Stimulated activated naive B cell treated with anti-CD40 and anti-IgM and Interleukin-4, amounts not matched to agents 10 μg/mL and 1 μg/mL and 100 μg/mL, for 72 hours (primary cell): ENCODE measurements around the gene RCVRN.

Source experiments
- ATAC-seq, 2 donors: fragments of 150-1000 bp; cut with Tn5 transposase; replicated peaks; 2 replicates each; pipeline ENCODE4 v1.10.0; 2021; ENCODE audit warnings: moderate library complexity in 1 of 2
- DNase-seq: peaks from one replicate; pipeline ENCODE4 v3.0.0; 2021
- H3K27ac Mint-ChIP-seq: one replicate; pipeline ENCODE4 v1.8.0; 2022; ENCODE audit warnings: mild to moderate bottlenecking, mixed read lengths
- H3K27me3 Mint-ChIP-seq, 2 donors: one replicate each; pipeline ENCODE4 v1.8.0; 2022; ENCODE audit warnings: mixed read lengths in 2 of 2
- H3K36me3 Mint-ChIP-seq, 2 donors: one replicate each; pipeline ENCODE4 v1.8.0; 2022; ENCODE audit warnings: mixed read lengths in 2 of 2, mild to moderate bottlenecking in 1 of 2
- H3K4me1 Mint-ChIP-seq, 2 donors: one replicate each; pipeline ENCODE4 v1.8.0; 2022; ENCODE audit warnings: mixed read lengths in 2 of 2, mild to moderate bottlenecking in 1 of 2
- H3K4me3 Mint-ChIP-seq, 2 donors: one replicate each; pipeline ENCODE4 v1.8.0; 2022; ENCODE audit warnings: mild to moderate bottlenecking in 2 of 2, mixed read lengths in 2 of 2, moderate library complexity in 1 of 2
- H3K9me3 Mint-ChIP-seq, 2 donors: one replicate each; pipeline ENCODE4 v1.8.0; 2022; ENCODE audit warnings: mixed read lengths in 2 of 2, mild to moderate bottlenecking in 1 of 2

Gene RCVRN

DNA sequence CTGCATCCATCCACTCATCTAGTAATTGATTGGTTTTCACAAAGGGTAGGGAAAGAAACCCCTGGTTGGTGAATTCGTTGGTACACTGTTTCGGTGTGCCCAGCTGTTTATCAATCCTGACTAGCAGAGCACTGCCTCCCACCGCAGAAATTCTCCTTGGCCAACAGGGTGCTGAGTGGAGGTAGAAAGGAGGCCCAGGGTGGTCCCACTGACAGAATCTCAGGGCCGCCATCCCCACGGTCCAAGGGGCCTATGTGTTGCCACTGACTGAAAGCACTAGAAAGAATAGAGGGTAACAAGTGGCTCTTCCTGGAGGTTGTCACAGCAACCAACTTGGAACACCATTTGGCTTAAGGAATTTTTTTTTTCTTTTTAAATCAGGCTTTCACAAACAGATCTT, 8.4 kb upstream of the RCVRN start:
- ATAC-seq, result no peak
- no peaks in the 10 kb centered on the region for H3K4me1 Mint-ChIP-seq
- no peak overlapping the region for H3K4me3 Mint-ChIP-seq
- H3K27ac Mint-ChIP-seq, result no peak overlapping the region
- no peaks in the 10 kb centered on the region for H3K27me3 Mint-ChIP-seq
- peaks cover 18 to 23% of the 10 kb centered on the region in 2 donors for H3K36me3 Mint-ChIP-seq
- no peaks in the 10 kb centered on the region for H3K9me3 Mint-ChIP-seq
- no peak for DNase-seq

DNA sequence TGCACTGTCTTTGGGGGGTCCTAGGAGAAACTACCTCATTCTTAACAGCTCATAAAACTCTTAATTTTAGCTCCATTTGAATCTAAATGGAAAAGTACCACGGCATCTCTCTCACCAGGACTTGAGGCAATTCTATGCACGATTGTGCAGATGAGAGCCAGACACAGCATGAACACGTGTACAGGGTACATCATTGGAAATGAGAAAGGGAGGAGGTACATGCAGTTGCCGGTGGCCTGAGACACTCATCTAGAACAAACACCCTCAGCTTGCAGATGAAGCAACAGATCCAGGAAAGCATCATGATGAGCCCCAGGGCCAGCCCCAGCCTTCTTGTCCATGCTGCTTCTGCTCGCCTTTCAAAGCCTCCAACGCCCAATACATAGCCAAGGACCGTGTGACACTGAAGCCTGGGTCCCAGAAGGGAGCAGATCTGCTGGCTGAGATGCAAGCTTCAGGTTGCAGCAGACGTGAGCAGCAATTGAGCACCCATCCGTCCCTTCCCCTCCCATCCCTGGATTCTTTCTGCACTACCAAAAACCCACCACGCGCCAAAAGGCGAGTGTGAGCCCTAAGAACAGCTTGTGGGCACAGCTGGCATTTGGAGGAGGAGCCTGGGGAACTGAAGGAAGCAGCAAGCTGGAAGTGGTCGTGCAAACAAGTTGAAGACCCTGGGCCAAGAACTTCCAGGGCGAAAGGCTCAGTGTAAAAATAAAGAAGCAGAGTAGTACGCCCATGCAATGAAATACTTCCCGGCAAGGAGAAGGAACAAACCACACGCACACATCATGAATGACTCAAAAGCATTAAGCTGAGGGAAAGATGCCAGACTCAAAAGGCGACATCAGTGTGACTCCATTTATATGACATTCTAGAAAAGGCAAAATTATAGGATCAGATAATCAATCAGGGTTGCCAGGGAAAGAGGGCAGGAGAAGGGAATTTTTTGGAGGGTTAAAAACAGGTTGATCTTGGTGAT, 7.3 kb upstream of the RCVRN start:
- peaks cover 18 to 21% of the 10 kb centered on the region in 2 donors for H3K36me3 Mint-ChIP-seq
- H3K27ac Mint-ChIP-seq, result no peak overlapping the region
- DNase-seq (no peak), ATAC-seq (no peak)
- H3K4me1 Mint-ChIP-seq, result no peaks in the 10 kb centered on the region
- H3K27me3 Mint-ChIP-seq, result no peaks in the 10 kb centered on the region
- no peak overlapping the region for H3K4me3 Mint-ChIP-seq
- no peaks in the 10 kb centered on the region for H3K9me3 Mint-ChIP-seq

DNA sequence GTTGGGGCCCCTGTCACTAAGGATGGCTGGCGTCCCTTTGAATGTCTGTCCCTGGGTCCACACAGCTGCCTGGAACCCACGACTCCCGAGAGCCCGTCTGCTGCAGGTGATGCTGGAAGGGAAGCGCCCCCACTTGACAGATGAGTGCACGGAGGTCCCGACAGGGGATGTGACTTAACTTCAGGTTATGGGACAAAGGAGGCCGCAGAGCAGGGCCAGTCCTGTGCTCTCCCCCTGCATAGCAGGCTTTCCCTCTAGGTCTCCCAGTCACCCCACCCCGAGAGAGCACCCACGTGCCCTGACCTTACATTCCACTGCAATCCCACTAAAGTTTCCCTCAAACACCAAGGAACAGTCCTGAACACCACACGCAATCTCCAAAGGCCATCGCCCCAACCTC, 6.0 kb upstream of the RCVRN start:
- H3K4me3 Mint-ChIP-seq, result no peak overlapping the region
- H3K27ac Mint-ChIP-seq, result no peak overlapping the region
- no peaks in the 10 kb centered on the region for H3K4me1 Mint-ChIP-seq
- H3K9me3 Mint-ChIP-seq, result no peaks in the 10 kb centered on the region
- ATAC-seq, result no peak
- no peaks in the 10 kb centered on the region for H3K27me3 Mint-ChIP-seq
- peaks cover 8 to 12% of the 10 kb centered on the region in 2 donors for H3K36me3 Mint-ChIP-seq
- DNase-seq, result no peak

DNA sequence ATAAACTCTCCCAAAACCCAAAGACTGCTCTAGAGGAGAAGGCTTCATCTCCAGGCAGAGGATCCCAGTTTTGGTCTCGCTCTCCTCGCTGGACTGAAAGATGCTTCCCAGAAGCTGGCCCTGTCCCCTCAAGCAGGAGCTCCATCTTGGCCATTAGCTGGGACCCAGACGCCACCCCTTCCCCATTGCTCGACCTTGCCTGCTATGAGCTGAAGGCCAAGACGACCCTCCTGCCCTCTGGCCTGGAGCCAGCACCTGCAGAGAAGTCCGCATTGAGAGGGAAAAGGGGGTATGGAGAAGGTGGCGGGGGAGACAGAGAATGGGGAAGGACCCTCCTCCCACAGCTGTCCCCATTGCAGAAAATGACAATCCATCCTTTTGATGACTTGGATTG, 3.6 kb upstream of the RCVRN start:
- no peak overlapping the region for H3K4me3 Mint-ChIP-seq
- no peak overlapping the region for H3K27ac Mint-ChIP-seq
- DNase-seq (no peak), ATAC-seq (no peak)
- no peaks in the 10 kb centered on the region for H3K27me3 Mint-ChIP-seq
- no peaks in the 10 kb centered on the region for H3K9me3 Mint-ChIP-seq
- peaks cover 0 to 1% of the 10 kb centered on the region in 2 donors for H3K36me3 Mint-ChIP-seq
- no peaks in the 10 kb centered on the region for H3K4me1 Mint-ChIP-seq

DNA sequence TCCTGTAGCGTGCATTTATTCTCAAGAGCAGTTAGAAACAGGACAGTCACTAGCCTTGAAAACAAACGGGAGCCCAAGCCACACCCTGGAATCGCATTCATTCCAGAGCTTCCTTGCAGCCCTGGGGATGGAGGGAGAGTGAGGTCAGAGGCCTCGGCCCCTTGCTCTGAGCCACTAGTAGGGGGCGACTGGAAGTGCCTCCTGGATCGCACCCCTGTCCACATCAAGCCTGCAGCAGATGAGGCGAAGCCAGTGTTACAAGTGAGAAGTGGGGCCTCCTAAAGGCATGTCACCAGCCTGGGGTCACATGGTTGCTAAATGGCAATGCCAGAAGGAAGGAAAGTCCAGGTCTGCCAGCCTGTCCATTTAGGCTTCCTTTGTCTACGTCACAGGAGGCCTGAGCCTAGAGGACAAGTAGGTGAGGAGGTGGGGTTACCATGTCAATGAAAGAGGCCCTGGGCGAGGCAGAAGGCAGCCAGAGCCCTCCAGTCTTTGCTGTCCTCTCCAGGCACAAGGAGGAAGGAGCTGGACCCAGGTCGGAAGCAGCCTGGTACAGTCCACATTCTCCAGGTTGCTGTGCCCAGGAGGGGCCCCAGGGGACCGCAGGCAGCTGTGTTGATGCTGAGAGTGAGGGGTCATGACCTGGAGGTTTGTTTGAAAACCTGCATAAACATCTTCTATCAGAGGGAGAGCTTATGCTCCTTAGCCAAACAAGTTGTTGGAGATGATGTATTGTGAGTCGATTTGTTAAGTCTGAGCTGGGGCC, 3.0 kb upstream of the RCVRN start:
- no peak for ATAC-seq
- Mint-ChIP-seq H3K36me3 (peaks cover 0 to 1% of the 10 kb centered on the region in 2 donors), H3K27ac (no peak overlapping the region), H3K27me3 (no peaks in the 10 kb centered on the region), H3K4me3 (no peak overlapping the region), H3K9me3 (no peaks in the 10 kb centered on the region), H3K4me1 (no peaks in the 10 kb centered on the region)
- no peak for DNase-seq

DNA sequence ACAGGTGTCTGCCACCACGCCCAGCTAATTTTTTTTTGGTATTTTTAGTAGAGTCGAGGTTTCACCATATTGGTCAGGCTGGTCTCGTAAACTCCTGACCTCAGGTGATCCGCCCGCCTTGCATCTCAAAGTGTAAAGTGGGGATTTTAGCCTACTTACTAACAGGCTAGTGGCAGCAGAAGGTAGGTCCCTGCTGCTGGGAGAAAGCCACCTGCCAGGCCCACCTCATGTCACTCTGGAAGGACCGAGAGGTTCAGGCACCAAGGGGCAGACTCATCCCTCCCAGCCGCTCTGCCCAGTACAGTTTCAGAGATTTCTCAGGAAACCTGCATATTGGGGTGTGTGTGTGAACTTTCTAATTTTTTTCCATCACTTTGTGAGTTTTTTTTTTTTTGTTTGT, 2.1 kb upstream of the RCVRN start:
- DNase-seq (no peak), ATAC-seq (no peak)
- Mint-ChIP-seq H3K4me1 (no peaks in the 10 kb centered on the region), H3K36me3 (peaks cover 0 to 1% of the 10 kb centered on the region in 2 donors), H3K27me3 (peaks cover 2 to 3% of the 10 kb centered on the region in 2 donors), H3K27ac (no peak overlapping the region), H3K4me3 (no peak overlapping the region), H3K9me3 (no peaks in the 10 kb centered on the region)

DNA sequence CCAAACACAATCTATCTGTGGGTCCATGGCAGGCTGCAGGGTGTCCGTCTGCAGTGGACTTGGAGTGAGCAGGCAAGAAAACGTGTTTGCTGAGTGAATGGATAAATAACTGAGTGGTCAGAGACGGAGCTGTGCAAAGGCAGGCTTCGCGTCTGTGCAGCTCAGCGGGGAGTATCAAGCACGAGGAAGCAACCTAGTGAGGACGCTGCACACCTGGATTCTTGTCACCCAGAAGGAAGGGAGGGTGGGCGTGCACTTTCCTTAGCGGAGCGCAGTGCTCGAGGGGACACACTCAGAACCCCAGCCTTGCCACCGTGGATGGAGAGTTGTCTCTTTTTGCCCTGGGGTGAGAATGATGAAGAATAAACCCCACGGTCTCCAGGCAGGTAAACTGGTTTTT, 1.5 kb upstream of the RCVRN start:
- DNase-seq, result no peak
- no peaks in the 10 kb centered on the region for H3K4me1 Mint-ChIP-seq
- H3K36me3 Mint-ChIP-seq, result peaks cover 0 to 1% of the 10 kb centered on the region in 2 donors
- peaks cover 6 to 8% of the 10 kb centered on the region in 2 donors for H3K27me3 Mint-ChIP-seq
- no peak overlapping the region for H3K27ac Mint-ChIP-seq
- H3K4me3 Mint-ChIP-seq, result no peak overlapping the region
- H3K9me3 Mint-ChIP-seq, result no peaks in the 10 kb centered on the region
- ATAC-seq, result no peak

DNA sequence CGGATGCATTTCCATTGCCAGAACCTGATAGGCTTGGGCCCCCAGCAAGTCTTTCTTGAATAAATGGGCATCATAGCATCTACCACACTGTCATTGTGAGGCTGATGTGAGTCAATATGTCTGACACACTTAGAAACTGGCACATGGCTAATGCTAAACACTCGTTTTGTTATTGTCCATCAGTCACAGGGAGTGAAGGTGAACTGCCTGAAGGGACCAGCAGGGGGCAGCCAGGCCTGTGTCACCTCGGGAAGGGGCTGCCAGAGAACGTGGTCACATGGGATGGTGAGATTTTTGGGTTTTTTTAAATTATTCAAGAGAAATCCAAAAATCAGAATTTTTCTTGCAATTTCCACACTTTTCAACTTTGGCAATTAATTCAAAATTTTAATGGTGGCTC, 831 bp upstream of the RCVRN start:
- peaks cover 0 to 1% of the 10 kb centered on the region in 2 donors for H3K36me3 Mint-ChIP-seq
- no peak overlapping the region for H3K4me3 Mint-ChIP-seq
- no peaks in the 10 kb centered on the region for H3K9me3 Mint-ChIP-seq
- peaks cover 10 to 13% of the 10 kb centered on the region in 2 donors for H3K27me3 Mint-ChIP-seq
- H3K27ac Mint-ChIP-seq, result no peak overlapping the region
- ATAC-seq, result peak; percentile 73 to 85
- H3K4me1 Mint-ChIP-seq, result no peaks in the 10 kb centered on the region
- DNase-seq, result peak; percentile 25

DNA sequence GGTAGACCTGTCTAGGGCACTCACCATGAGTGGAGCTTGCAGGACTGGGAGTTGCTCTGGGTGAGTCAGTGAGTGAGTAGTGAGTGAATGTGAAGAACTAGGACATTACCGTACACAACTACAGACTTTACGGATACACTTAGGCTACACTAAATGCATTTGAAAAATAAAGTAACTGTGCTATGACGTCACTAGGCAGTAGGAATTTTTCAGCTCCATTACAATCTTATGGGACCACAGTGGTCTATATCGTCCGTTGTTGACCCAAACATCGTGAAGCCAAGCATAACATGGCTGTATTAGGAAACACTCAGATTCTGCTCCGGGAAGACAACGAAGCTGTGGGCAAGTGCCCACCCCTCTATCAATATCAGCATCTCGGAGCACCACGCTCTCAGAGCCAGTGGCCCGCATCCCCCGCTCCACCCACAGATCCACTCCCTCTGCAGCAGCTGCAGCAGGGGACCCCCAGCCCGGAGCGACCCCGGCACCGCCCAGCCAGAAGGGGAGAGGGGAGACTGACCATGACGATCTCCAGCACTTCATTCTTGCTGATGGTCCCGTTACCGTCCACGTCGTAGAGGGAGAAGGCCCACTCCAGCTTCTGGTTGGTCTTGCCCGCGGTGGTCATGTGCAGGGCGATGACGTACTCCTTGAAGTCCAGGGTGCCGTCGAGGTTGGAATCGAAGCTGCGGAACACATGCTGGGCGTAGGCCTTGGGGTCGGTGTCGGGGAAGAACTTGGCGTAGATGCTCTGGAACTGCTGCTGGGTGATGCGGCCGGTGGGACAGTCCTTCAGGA, 594 bp downstream of the RCVRN start:
- no peak for ATAC-seq
- H3K36me3 Mint-ChIP-seq, result peaks cover 0 to 1% of the 10 kb centered on the region in 2 donors
- no peak for DNase-seq
- no peak overlapping the region for H3K4me3 Mint-ChIP-seq
- H3K4me1 Mint-ChIP-seq, result no peaks in the 10 kb centered on the region
- no peaks in the 10 kb centered on the region for H3K9me3 Mint-ChIP-seq
- H3K27me3 Mint-ChIP-seq, result peaks cover 11 to 24% of the 10 kb centered on the region in 2 donors
- H3K27ac Mint-ChIP-seq, result no peak overlapping the region

DNA sequence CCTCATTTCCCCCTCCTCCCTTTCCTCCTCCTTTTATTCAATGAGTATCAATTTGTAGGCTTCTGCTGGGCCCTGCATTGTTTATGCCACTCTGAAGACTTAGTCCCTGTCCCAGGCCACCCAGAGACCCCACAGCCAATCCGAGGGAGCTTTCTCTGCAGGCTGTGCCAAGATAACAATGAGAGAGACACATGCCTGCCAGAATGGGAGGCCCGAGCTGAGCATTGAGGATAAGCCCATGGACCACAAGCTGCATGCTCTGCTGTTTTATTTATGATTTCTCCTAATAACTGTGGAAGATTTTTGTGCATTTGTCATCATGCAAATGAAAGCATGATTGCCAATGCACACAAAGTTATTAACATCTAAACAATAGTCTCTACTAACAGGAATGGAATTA, 3.0 kb downstream of the RCVRN start:
- ATAC-seq (no peak), DNase-seq (no peak)
- H3K27ac Mint-ChIP-seq, result no peak overlapping the region
- H3K4me3 Mint-ChIP-seq, result no peak overlapping the region
- H3K4me1 Mint-ChIP-seq, result no peaks in the 10 kb centered on the region
- peaks cover 18 to 34% of the 10 kb centered on the region in 2 donors for H3K27me3 Mint-ChIP-seq
- H3K9me3 Mint-ChIP-seq, result no peaks in the 10 kb centered on the region
- no peaks in the 10 kb centered on the region for H3K36me3 Mint-ChIP-seq

DNA sequence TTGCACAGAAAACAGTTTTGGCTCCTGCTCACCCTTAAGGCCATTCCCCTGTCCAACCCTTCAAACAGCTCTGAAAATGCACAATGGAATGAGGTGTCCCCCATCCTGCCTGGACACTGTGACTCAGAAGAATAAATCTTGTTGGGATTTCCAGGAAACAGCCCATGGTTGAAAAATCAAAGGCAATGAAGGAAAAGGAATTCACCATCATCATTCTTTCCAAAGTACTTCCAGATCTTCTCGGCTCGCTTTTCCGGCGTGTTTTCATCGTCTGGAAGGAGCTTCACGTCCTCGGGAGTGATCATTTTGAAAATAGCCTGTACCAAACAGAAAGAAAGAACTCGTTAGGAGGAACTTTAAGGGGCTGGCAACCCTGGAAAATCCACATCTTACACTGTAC, 4.3 kb downstream of the RCVRN start:
- H3K4me1 Mint-ChIP-seq, result no peaks in the 10 kb centered on the region
- no peak overlapping the region for H3K27ac Mint-ChIP-seq
- no peaks in the 10 kb centered on the region for H3K36me3 Mint-ChIP-seq
- H3K4me3 Mint-ChIP-seq, result no peak overlapping the region
- ATAC-seq (no peak), DNase-seq (no peak)
- peaks cover 23 to 39% of the 10 kb centered on the region in 2 donors for H3K27me3 Mint-ChIP-seq
- no peaks in the 10 kb centered on the region for H3K9me3 Mint-ChIP-seq

DNA sequence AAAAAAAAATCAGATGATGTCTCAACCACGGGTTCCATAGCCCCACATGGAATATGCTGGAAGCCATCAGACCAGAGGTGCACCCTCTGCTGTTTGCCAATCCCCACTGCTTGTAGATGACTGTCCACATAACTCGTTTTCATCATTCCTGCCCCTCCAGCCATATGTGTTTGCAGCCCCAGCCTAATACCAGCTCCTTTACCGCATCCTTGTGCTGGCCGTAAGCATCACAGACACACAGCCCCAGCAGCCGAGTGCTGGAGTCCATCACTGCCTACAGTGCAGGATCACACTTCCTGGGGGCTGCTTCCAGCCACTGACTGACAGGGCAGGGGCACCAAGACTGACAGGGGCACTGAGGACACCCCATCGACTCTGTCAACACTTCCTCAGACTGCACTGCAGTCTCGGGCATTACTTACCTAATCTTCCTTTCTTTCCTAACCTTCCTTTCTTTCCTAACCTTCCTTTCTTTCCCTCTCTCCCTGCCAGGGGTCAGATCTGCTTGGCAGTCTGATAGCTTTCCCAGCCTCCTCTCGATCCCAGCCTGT, 5.0 kb downstream of the RCVRN start:
- Mint-ChIP-seq H3K4me3 (no peak overlapping the region), H3K36me3 (no peaks in the 10 kb centered on the region), H3K27ac (no peak overlapping the region), H3K9me3 (no peaks in the 10 kb centered on the region), H3K4me1 (no peaks in the 10 kb centered on the region), H3K27me3 (peaks cover 23 to 39% of the 10 kb centered on the region in 2 donors)
- no peak for ATAC-seq
- no peak for DNase-seq

DNA sequence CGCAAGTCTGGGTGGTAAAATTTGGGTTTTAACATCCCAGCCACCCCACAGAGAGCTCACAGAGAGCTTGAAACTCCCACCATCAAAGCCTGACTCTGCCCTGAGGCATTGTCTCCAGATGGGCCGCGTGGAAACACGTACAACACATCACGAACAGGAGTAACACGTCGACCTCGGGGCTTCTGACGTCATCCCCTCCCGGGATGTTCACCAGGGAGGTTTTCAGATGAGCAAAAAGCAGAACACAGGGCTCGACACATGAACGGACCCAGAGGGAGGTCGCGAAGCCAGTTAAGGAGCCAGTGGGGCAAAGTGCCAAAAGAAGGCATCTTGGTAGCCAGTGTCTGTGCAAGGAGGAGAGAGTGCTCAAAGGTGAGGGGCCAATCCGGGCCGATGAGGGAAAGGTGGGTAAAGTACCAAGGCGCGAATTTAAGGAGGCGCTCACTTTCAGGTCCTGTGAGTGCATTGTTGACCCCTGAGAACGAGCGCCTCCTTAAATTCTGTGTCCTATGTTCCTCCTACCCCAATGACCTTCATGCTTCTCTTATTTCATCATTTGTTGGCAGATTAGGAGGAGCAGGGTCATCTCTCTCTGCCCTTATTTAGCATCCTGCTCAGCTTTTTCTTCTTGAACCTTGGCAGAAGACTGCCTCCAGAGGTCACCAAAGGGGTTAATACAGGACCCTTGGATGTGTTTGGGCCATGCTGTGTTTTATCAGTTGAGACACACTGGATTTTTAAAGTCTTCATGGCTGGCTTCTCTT, 5.6 kb downstream of the RCVRN start:
- H3K4me3 Mint-ChIP-seq, result no peak overlapping the region
- no peaks in the 10 kb centered on the region for H3K4me1 Mint-ChIP-seq
- no peak overlapping the region for H3K27ac Mint-ChIP-seq
- DNase-seq (no peak), ATAC-seq (no peak)
- no peaks in the 10 kb centered on the region for H3K36me3 Mint-ChIP-seq
- no peaks in the 10 kb centered on the region for H3K9me3 Mint-ChIP-seq
- peaks cover 23 to 39% of the 10 kb centered on the region in 2 donors for H3K27me3 Mint-ChIP-seq
